Measurements from ENCODE around the gene PRR30. TPM values are rescaled to one million over a fixed set of nuclear protein-coding genes. Genes with fewer than 3 reads are reported as not detected.

Gene PRR30
- total RNA-seq, 1 donor from 2014 or later: not detected

DNA sequence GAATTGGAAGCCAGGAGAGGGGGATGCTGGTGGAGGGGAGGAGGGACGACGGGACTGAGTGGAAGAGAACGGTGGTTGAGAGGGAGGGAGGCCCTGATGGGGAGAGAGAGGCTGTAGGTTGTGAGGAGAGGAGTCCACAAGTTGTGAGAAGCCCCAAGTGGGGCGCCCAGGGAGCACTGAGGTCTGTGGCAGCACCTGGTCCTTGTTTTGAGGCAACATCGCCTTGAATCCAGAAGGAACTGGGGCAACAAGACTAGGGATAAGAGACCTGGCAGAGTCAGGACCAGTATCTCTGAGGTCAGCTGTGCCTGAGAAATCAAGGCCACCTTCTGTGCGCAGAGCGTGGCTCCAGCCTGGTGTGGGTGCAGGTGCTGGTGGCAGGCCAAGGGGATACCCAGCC, 1.1 kb downstream of the PRR30 start:
- H3K27me3 Mint-ChIP-seq (ENCODE audit: unreplicated experiment): peaks cover 5% of the 10 kb centered on the region
- H3K9me3 Mint-ChIP-seq (ENCODE audit: unreplicated experiment): no peaks in the 10 kb centered on the region
- peaks cover 5% of the 10 kb centered on the region for H3K4me1 Mint-ChIP-seq (ENCODE audit: unreplicated experiment)
- TF ChIP-seq, protein P1, sequence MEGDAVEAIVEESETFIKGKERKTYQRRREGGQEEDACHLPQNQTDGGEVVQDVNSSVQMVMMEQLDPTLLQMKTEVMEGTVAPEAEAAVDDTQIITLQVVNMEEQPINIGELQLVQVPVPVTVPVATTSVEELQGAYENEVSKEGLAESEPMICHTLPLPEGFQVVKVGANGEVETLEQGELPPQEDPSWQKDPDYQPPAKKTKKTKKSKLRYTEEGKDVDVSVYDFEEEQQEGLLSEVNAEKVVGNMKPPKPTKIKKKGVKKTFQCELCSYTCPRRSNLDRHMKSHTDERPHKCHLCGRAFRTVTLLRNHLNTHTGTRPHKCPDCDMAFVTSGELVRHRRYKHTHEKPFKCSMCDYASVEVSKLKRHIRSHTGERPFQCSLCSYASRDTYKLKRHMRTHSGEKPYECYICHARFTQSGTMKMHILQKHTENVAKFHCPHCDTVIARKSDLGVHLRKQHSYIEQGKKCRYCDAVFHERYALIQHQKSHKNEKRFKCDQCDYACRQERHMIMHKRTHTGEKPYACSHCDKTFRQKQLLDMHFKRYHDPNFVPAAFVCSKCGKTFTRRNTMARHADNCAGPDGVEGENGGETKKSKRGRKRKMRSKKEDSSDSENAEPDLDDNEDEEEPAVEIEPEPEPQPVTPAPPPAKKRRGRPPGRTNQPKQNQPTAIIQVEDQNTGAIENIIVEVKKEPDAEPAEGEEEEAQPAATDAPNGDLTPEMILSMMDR (IDR thresholded peaks at IDR 0.05; ENCODE audit: unreplicated experiment): no peak
- no peak for DNase-seq (ENCODE audit: low spot score)
- no peak overlapping the region for H3K27ac Mint-ChIP-seq (ENCODE audit: unreplicated experiment)
- H3K36me3 Mint-ChIP-seq (ENCODE audit: low read depth, unreplicated experiment): peaks cover 2% of the 10 kb centered on the region
- no peak overlapping the region for H3K4me3 Mint-ChIP-seq (ENCODE audit: unreplicated experiment)

DNA sequence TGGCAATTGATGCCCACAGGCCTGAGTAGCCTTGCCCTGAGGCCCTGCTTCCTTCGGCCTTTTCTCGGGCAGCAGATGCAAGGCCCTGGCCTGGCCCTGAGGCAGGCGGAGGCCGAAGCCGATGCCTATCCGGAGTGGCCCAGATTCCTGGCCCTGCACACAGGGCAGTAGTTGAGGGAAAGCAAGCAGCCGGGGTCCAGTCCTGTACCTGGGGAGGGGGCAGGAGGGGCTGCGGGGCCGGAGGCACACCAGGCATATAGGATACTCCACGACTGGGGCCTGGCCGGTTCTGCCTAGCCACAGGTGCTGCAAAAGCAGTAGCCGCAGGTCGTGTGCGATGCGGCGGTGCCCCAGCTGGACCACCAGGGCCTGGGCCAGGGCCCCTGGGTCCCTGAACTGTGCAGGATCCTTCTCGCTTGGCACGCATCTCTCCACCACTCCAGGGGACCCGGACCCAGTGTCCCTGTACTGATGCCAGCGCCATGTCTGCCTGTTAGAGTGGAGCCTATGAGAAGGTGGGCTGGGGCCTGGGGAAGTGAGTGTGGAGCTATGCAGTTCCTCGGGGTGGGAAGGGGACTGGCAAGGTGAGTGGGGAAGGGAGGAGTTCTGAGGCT, 1.8 kb downstream of the PRR30 start:
- H3K36me3 Mint-ChIP-seq (ENCODE audit: low read depth, unreplicated experiment): peaks cover 6% of the 10 kb centered on the region
- TF ChIP-seq, protein P1 (IDR thresholded peaks at IDR 0.05; ENCODE audit: unreplicated experiment): no peak
- H3K4me3 Mint-ChIP-seq (ENCODE audit: unreplicated experiment): no peak overlapping the region

DNA sequence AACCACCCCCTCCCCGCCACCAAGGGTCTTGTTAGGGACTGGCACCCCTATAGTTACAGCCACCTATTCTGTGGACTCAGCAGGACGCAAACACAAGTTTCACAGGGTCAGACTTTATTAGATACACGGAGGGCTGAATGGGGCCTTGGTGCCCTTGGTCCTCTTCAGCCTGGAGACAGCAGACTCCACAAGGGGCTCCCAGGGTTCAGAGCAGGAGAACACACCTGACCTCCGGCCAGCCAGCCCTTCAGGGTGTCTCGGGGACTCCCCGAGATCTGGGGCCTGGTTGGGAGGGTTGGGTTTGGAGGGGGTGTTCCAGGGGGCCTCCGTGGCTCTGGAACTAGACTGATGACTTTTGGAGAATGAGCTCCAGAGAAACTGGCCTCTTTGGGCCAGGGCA, 2.5 kb downstream of the PRR30 start:
- peaks cover 6% of the 10 kb centered on the region for H3K36me3 Mint-ChIP-seq (ENCODE audit: low read depth, unreplicated experiment)
- H3K27ac Mint-ChIP-seq (ENCODE audit: unreplicated experiment): no peak overlapping the region
- H3K4me1 Mint-ChIP-seq (ENCODE audit: unreplicated experiment): peaks cover 9% of the 10 kb centered on the region
- no peaks in the 10 kb centered on the region for H3K9me3 Mint-ChIP-seq (ENCODE audit: unreplicated experiment)
- no peak overlapping the region for H3K4me3 Mint-ChIP-seq (ENCODE audit: unreplicated experiment)
- peaks cover 8% of the 10 kb centered on the region for H3K27me3 Mint-ChIP-seq (ENCODE audit: unreplicated experiment)
- DNase-seq (ENCODE audit: low spot score): no peak
- TF ChIP-seq, protein P1 (IDR thresholded peaks at IDR 0.05; ENCODE audit: unreplicated experiment): no peak

More for the DNA sequence above, 1.8 kb downstream of the PRR30 start:
- peaks cover 8% of the 10 kb centered on the region for H3K27me3 Mint-ChIP-seq (ENCODE audit: unreplicated experiment)
- peaks cover 9% of the 10 kb centered on the region for H3K4me1 Mint-ChIP-seq (ENCODE audit: unreplicated experiment)
- no peak overlapping the region for H3K27ac Mint-ChIP-seq (ENCODE audit: unreplicated experiment)
- no peak for DNase-seq (ENCODE audit: low spot score)
- H3K9me3 Mint-ChIP-seq (ENCODE audit: unreplicated experiment): no peaks in the 10 kb centered on the region

DNA sequence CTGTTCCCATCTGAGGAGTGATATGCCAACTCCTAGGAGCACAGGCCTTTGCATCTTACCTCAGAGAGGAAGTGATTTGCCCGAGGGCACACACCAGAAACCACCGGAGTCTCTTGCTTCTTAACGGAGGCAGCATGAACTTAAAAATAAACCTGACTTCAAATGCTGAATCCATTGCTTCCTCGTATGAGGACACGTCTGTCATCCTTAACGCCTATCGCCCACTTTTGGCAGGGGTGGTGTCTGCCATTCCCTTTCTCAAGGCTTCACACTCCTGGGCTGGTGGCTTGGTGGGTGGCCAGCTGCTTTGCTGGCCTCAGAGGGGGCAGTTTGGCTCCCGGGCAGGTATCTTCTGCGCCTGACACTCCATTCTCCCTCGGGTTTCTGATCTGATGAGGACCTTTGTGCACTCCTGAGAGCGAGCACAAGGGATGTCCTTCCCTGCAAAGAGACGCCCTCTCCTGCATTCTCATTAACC, 3.7 kb downstream of the PRR30 start:
- H3K27me3 Mint-ChIP-seq (ENCODE audit: unreplicated experiment): peaks cover 10% of the 10 kb centered on the region
- peaks cover 9% of the 10 kb centered on the region for H3K4me1 Mint-ChIP-seq (ENCODE audit: unreplicated experiment)
- DNase-seq (ENCODE audit: low spot score): no peak
- TF ChIP-seq, protein P1 (IDR thresholded peaks at IDR 0.05; ENCODE audit: unreplicated experiment): no peak
- H3K9me3 Mint-ChIP-seq (ENCODE audit: unreplicated experiment): no peaks in the 10 kb centered on the region
- H3K4me3 Mint-ChIP-seq (ENCODE audit: unreplicated experiment): peak overlapping the region; percentile 97
- H3K27ac Mint-ChIP-seq (ENCODE audit: unreplicated experiment): no peak overlapping the region
- H3K36me3 Mint-ChIP-seq (ENCODE audit: low read depth, unreplicated experiment): peaks cover 13% of the 10 kb centered on the region

DNA sequence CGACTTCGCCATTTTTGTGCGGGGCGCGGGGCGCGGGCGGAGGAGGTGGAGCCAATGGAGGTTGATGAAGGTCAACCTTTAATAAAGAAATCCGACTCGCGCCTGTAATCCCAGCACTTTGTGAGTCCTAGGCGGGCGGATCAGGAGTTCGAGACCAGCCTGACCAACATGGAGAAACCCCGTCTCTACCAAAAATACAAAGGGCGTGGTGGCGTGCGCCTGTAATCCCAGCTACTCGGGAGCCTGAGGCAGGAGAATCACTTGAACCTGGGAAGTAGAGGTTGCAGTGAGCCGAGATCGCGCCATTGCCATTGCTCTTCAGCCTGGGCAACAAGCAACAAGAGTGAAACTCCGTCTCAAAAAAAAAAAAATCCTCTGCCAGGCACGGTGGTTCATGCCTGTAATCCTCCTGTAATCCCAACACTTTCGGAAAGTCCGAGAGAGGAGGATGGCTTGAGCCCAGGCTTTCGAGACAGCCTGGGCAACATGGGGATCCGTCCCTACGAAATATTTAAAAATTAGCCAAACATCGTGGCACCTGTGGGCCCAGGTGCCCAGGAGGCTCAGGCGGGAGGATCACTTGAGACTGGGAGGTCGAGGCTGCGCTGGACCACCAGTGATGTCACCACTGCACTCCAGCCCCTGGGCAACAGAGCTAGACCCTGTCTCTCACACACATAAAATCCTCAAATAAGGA, 4.3 kb downstream of the PRR30 start:
- Mint-ChIP-seq H3K27ac (ENCODE audit: unreplicated experiment) (no peak overlapping the region), H3K36me3 (ENCODE audit: low read depth, unreplicated experiment) (peaks cover 13% of the 10 kb centered on the region)

More for the DNA sequence above, 4.3 kb downstream of the PRR30 start:
- TF ChIP-seq, protein P1 (IDR thresholded peaks at IDR 0.05; ENCODE audit: unreplicated experiment): no peak
- peak overlapping the region; percentile 97 for H3K4me3 Mint-ChIP-seq (ENCODE audit: unreplicated experiment)
- no peak for DNase-seq (ENCODE audit: low spot score)
- no peaks in the 10 kb centered on the region for H3K9me3 Mint-ChIP-seq (ENCODE audit: unreplicated experiment)
- H3K27me3 Mint-ChIP-seq (ENCODE audit: unreplicated experiment): peaks cover 10% of the 10 kb centered on the region
- peaks cover 9% of the 10 kb centered on the region for H3K4me1 Mint-ChIP-seq (ENCODE audit: unreplicated experiment)

All from endothelial cell (in vitro differentiated cells).